Measurements from ENCODE around the gene DLEC1.

- no peak for TF ChIP-seq EZH2 (IDR thresholded peaks at IDR 0.05; ENCODE audit: insufficient read depth, poor library complexity, severe bottlenecking)
- TF ChIP-seq EZH2phosphoT487 (IDR thresholded peaks at IDR 0.05; ENCODE audit: insufficient read depth, low read depth) = no peak
These were observed 128.6 kb downstream of the DLEC1 start for GRCh38 chr3:38167591-38167990.
